Measurements from ENCODE around the gene PLXNC1.

- TF ChIP-seq CTCF (conservative IDR thresholded peaks at IDR 0.05; ENCODE audit: low read depth, low read length) (no peak), EZH2 (IDR thresholded peaks at IDR 0.05; ENCODE audit: borderline replicate concordance, low read depth, low read length, poor library complexity, severe bottlenecking) (no peak)
These were observed 115.7 kb downstream of the PLXNC1 start for GRCh38 chr12:94263905-94264561.
